ENCODE data around the gene NPIPB6. TPM values are rescaled to one million over a fixed set of nuclear protein-coding genes. Genes with fewer than 3 reads are reported as not detected.
A peak's percentile ranks its signal among the peaks of the same experiment; 100 is the strongest.

The NPIPB6 gene
- total RNA-seq, 1 experiment from 2014 or later, result 2.6 TPM

- no peak for DNase-seq (ENCODE audit: low spot score)
- Histone ChIP-seq H3K9me3 (ENCODE audit: low read depth, low read length, poor library complexity, severe bottlenecking) (no peaks in the 10 kb centered on the region), H3K27me3 (replicated peaks; ENCODE audit: insufficient read depth, low read depth, low read length, poor library complexity) (no peaks in the 10 kb centered on the region), H3K4me1 (ENCODE audit: insufficient read depth, low read length, poor library complexity, severe bottlenecking) (no peaks in the 10 kb centered on the region), H3K36me3 (ENCODE audit: insufficient read depth, low read length, poor library complexity, severe bottlenecking) (no peaks in the 10 kb centered on the region), H3K27ac (ENCODE audit: low read depth, low read length, poor library complexity, severe bottlenecking) (no peak overlapping the region), H3K4me3 (ENCODE audit: low read depth, low read length, poor library complexity, severe bottlenecking) (no peak overlapping the region)
- BruUV-seq (replicated peaks), result no TSS peak
- CTCF ChIA-PET, result no interaction called here
- TF ChIP-seq CTCF (conservative IDR thresholded peaks at IDR 0.05; ENCODE audit: low read depth, low read length), result no peak
- TF ChIP-seq EZH2 (IDR thresholded peaks at IDR 0.05; ENCODE audit: borderline replicate concordance, low read depth, low read length, poor library complexity, severe bottlenecking), result no peak
- POLR2A ChIA-PET (ENCODE audit: low non-redundant PET), result no interaction called here
- intact Hi-C loops (cut with micrococcal nuclease; ENCODE audit: unreplicated experiment), result no loop called here
Measured at GRCh38 chr16:28300327-28300726, 63.0 kb downstream of the NPIPB6 start.

GRCh38 chr16:28298511-28298878, 64.8 kb downstream of the NPIPB6 start:
- Histone ChIP-seq H3K27me3 (replicated peaks; ENCODE audit: insufficient read depth, low read depth, low read length, poor library complexity) (no peaks in the 10 kb centered on the region), H3K4me1 (ENCODE audit: insufficient read depth, low read length, poor library complexity, severe bottlenecking) (no peaks in the 10 kb centered on the region), H3K9me3 (ENCODE audit: low read depth, low read length, poor library complexity, severe bottlenecking) (no peaks in the 10 kb centered on the region), H3K36me3 (ENCODE audit: insufficient read depth, low read length, poor library complexity, severe bottlenecking) (no peaks in the 10 kb centered on the region), H3K27ac (ENCODE audit: low read depth, low read length, poor library complexity, severe bottlenecking) (no peak overlapping the region), H3K4me3 (ENCODE audit: low read depth, low read length, poor library complexity, severe bottlenecking) (no peak overlapping the region)
- DNase-seq (ENCODE audit: low spot score), result peak; percentile 24
- TF ChIP-seq CTCF (conservative IDR thresholded peaks at IDR 0.05; ENCODE audit: low read depth, low read length), result no peak
- TF ChIP-seq EZH2 (IDR thresholded peaks at IDR 0.05; ENCODE audit: borderline replicate concordance, low read depth, low read length, poor library complexity, severe bottlenecking), result no peak
- intact Hi-C loops (cut with micrococcal nuclease; ENCODE audit: unreplicated experiment), result no loop called here
- ChIA-PET CTCF (interaction anchor here (1.4 kb wide), 1 partner anchor 18 kb away, joined by 5 read pairs; no protein-coding TSS in a partner anchor), POLR2A (ENCODE audit: low non-redundant PET) (no interaction called here)
- BruUV-seq (replicated peaks), result no TSS peak

- TF ChIP-seq EZH2 (IDR thresholded peaks at IDR 0.05; ENCODE audit: borderline replicate concordance, low read depth, low read length, poor library complexity, severe bottlenecking) (no peak), CTCF (conservative IDR thresholded peaks at IDR 0.05; ENCODE audit: low read depth, low read length) (no peak)
- intact Hi-C loops (cut with micrococcal nuclease; ENCODE audit: unreplicated experiment), result no loop called here
- Histone ChIP-seq H3K36me3 (ENCODE audit: insufficient read depth, low read length, poor library complexity, severe bottlenecking) (no peaks in the 10 kb centered on the region), H3K4me3 (ENCODE audit: low read depth, low read length, poor library complexity, severe bottlenecking) (no peak overlapping the region), H3K9me3 (ENCODE audit: low read depth, low read length, poor library complexity, severe bottlenecking) (no peaks in the 10 kb centered on the region), H3K27me3 (replicated peaks; ENCODE audit: insufficient read depth, low read depth, low read length, poor library complexity) (no peaks in the 10 kb centered on the region), H3K27ac (ENCODE audit: low read depth, low read length, poor library complexity, severe bottlenecking) (no peak overlapping the region), H3K4me1 (ENCODE audit: insufficient read depth, low read length, poor library complexity, severe bottlenecking) (no peaks in the 10 kb centered on the region)
- ChIA-PET POLR2A (ENCODE audit: low non-redundant PET) (no interaction called here), CTCF (interaction anchor here (0.6 to 1.4 kb wide), 2 partner anchors 18 to 19 kb away, joined by 4 to 5 read pairs; no protein-coding TSS in a partner anchor)
- no peak for DNase-seq (ENCODE audit: low spot score)
- no TSS peak for BruUV-seq (replicated peaks)
Measured at GRCh38 chr16:28297784-28298510, 65.4 kb downstream of the NPIPB6 start.
